Mesenchymal stem cell (in vitro differentiated cells and primary cell): ENCODE measurements around the gene LMO3.

ENCODE experiments used
- DNase-seq: peaks from one replicate; pipeline ENCODE4 v3.0.0-alpha.2; 2013
- H2AFZ ChIP-seq: one replicate; pipeline ENCODE4 v1.6.1; 2013; ENCODE audit warnings: low read depth, mild to moderate bottlenecking, control low read depth, inconsistent platforms, low read length, moderate library complexity
- H2AK5ac ChIP-seq: 2 replicates; pipeline ENCODE4 v1.6.1; 2013; ENCODE audit warnings: low read length, moderate library complexity, mild to moderate bottlenecking, inconsistent platforms; ENCODE audit not compliant: severe bottlenecking
- H2BK120ac ChIP-seq: one replicate; pipeline ENCODE4 v1.6.1; 2013; ENCODE audit warnings: low read depth, mild to moderate bottlenecking, inconsistent platforms, low read length, moderate library complexity
- H2BK12ac ChIP-seq, 2 experiments: one replicate each; pipeline ENCODE4 v1.6.1; 2013; ENCODE audit warnings: inconsistent platforms in 2 of 2, low read length in 2 of 2, mild to moderate bottlenecking in 2 of 2, moderate library complexity in 2 of 2, control low read depth in 1 of 2
- H2BK15ac ChIP-seq: one replicate; pipeline ENCODE4 v1.6.1; 2013; ENCODE audit warnings: mild to moderate bottlenecking, low read depth, inconsistent platforms; ENCODE audit not compliant: poor library complexity, severe bottlenecking
- H2BK5ac ChIP-seq: 2 replicates; pipeline ENCODE4 v1.6.1; 2013; ENCODE audit warnings: low read depth, mild to moderate bottlenecking, low read length, control low read depth, inconsistent platforms; ENCODE audit not compliant: poor library complexity, severe bottlenecking
- H3K14ac ChIP-seq, 2 experiments: one replicate each; pipeline ENCODE4 v1.6.1; 2013; ENCODE audit warnings: inconsistent platforms in 2 of 2, low read length in 2 of 2, control low read depth in 1 of 2, mild to moderate bottlenecking in 1 of 2, moderate library complexity in 1 of 2
- H3K18ac ChIP-seq, 2 experiments: one replicate each; pipeline ENCODE4 v1.6.1; 2013; ENCODE audit warnings: inconsistent platforms in 2 of 2, low read length in 2 of 2, control low read depth in 1 of 2, low read depth in 1 of 2, mild to moderate bottlenecking in 1 of 2
- H3K23ac ChIP-seq, 2 experiments: one replicate each; pipeline ENCODE4 v1.6.1; 2013; ENCODE audit warnings: inconsistent platforms in 2 of 2, low read length in 2 of 2, mild to moderate bottlenecking in 2 of 2, moderate library complexity in 2 of 2, control low read depth in 1 of 2
- H3K27ac ChIP-seq: 2 replicates; pipeline ENCODE4 v1.5.1; 2013; ENCODE audit warnings: mild to moderate bottlenecking, moderate library complexity, low read length, control low read depth, inconsistent platforms; ENCODE audit not compliant: poor library complexity, severe bottlenecking
- H3K27me3 ChIP-seq, 2 experiments: 2 replicates each; pipeline versions ENCODE4 v1.6.1 to v1.7.0; 2013; ENCODE audit warnings: low read length in 2 of 2, mild to moderate bottlenecking in 2 of 2, moderate library complexity in 2 of 2, control low read depth in 1 of 2, inconsistent platforms in 1 of 2; ENCODE audit not compliant: control insufficient read depth in 1 of 2, insufficient read depth in 1 of 2
- H3K36me3 ChIP-seq, 2 experiments: 2 replicates each; pipeline versions ENCODE4 v1.6.1 to v1.7.0; 2013; ENCODE audit warnings: low read length in 2 of 2, control low read depth in 1 of 2, inconsistent platforms in 1 of 2, low read depth in 1 of 2, mild to moderate bottlenecking in 1 of 2; ENCODE audit not compliant: insufficient read depth in 2 of 2, control insufficient read depth in 1 of 2
- H3K4ac ChIP-seq, 2 experiments: one replicate each; pipeline ENCODE4 v1.6.1; 2013; ENCODE audit warnings: inconsistent platforms in 2 of 2, low read length in 2 of 2, mild to moderate bottlenecking in 2 of 2, moderate library complexity in 2 of 2, control low read depth in 1 of 2, low read depth in 1 of 2
- H3K4me1 ChIP-seq: 2 replicates; pipeline ENCODE4 v1.6.1; 2013; ENCODE audit warnings: low read depth, low read length, control low read depth; ENCODE audit not compliant: control insufficient read depth, insufficient read depth
- H3K4me2 ChIP-seq: 2 replicates; pipeline ENCODE4 v1.6.1; 2013; ENCODE audit warnings: low read length, mild to moderate bottlenecking, inconsistent platforms; ENCODE audit not compliant: poor library complexity, severe bottlenecking
- H3K4me3 ChIP-seq, 2 experiments: 2 replicates each; pipeline versions ENCODE4 v1.5.1 to v1.7.0; 2013; ENCODE audit warnings: low read length in 2 of 2, mild to moderate bottlenecking in 2 of 2, control low read depth in 1 of 2, low read depth in 1 of 2; ENCODE audit not compliant: insufficient read depth in 1 of 2
- H3K79me1 ChIP-seq: replicated peaks from 2 replicates; pipeline ENCODE4 v1.6.1; 2013; ENCODE audit warnings: mild to moderate bottlenecking, control low read depth, low read length, inconsistent platforms; ENCODE audit not compliant: poor library complexity, severe bottlenecking
- H3K9ac ChIP-seq: 2 replicates; pipeline ENCODE4 v1.7.0; 2013; ENCODE audit warnings: mild to moderate bottlenecking, low read length, moderate library complexity
- H3K9me3 ChIP-seq: 2 replicates; pipeline ENCODE4 v1.7.0; 2013; ENCODE audit warnings: mild to moderate bottlenecking, low read length; ENCODE audit not compliant: control insufficient read depth
- H4K8ac ChIP-seq: one replicate; pipeline ENCODE4 v1.6.1; 2013; ENCODE audit warnings: inconsistent platforms, mild to moderate bottlenecking, low read length, moderate library complexity
- H4K91ac ChIP-seq: one replicate; pipeline ENCODE4 v1.6.1; 2013; ENCODE audit warnings: mild to moderate bottlenecking, low read length, inconsistent platforms
- WGBS: methylation state at CpG from one replicate; pipeline ENCODE4 v1.1.7; 2013; ENCODE audit warnings: mixed read lengths; 5-methylcytosine and 5-hydroxymethylcytosine counted together

Gene LMO3

DNA sequence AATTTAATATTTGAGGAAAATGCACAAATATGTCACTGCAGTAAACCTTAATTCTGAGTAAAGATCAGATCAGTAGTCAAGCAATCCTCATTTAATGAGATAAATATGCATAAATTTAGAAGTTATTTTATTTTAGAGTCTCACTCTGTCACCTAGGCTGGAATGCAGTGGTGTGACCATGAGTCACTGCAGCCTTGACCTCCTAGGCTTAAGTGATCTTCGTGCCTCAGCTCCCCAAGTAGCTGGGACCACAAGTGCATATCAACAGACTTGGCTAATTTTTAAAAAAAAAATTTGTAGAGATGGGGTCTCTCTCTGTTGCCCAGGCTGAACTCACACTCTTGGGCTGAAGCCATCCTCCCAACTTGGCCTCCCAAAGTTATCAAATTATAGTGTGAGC is 41.3 kb downstream of the LMO3 start:
- Histone ChIP-seq H3K27ac (no peak overlapping the region), H3K23ac (no peak overlapping the region), H3K4ac (no peak overlapping the region), H3K4me2 (no peak overlapping the region), H3K9ac (no peak overlapping the region), H2AFZ (no peak overlapping the region), H3K14ac (no peak overlapping the region), H3K27me3 (no peaks in the 10 kb centered on the region), H2BK5ac (no peak overlapping the region), H2BK120ac (no peak overlapping the region), H4K91ac (no peak overlapping the region), H3K18ac (no peak overlapping the region), H2AK5ac (no peak overlapping the region), H3K4me1 (no peaks in the 10 kb centered on the region), H3K4me3 (no peak overlapping the region), H3K36me3 (no peaks in the 10 kb centered on the region), H4K8ac (no peak overlapping the region), H2BK15ac (no peak overlapping the region), H3K9me3 (no peaks in the 10 kb centered on the region), H3K79me1 (no peaks in the 10 kb centered on the region), H2BK12ac (no peak overlapping the region)
- no peak for DNase-seq
- WGBS, result 57% methylated on average over 1 of the region's 1 CpG

DNA sequence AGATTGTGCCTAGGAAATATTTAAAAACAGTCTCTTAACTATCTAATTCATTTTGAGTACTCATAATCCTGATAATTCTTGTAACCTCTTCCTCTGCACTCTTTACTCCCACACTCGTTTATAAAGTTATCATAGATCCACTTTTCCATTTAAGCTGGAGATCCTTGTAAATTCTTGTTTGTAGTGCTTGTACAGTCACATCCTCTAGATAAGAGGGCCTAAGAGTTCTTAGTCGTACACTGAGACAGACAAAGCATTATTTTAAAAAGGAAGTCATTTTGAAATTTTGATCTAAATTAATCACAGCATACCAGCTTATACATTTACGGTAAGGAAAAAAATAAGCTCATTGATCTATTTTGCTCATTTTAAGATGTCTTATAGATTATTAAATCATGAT is 42.5 kb downstream of the LMO3 start:
- Histone ChIP-seq H3K36me3 (no peaks in the 10 kb centered on the region), H3K27me3 (no peaks in the 10 kb centered on the region), H3K18ac (no peak overlapping the region), H2AFZ (no peak overlapping the region), H3K79me1 (no peaks in the 10 kb centered on the region), H2BK15ac (no peak overlapping the region), H4K91ac (no peak overlapping the region), H2BK5ac (no peak overlapping the region), H2BK120ac (no peak overlapping the region), H3K14ac (no peak overlapping the region), H2AK5ac (no peak overlapping the region), H3K4ac (no peak overlapping the region), H3K23ac (no peak overlapping the region), H3K4me1 (no peaks in the 10 kb centered on the region), H3K4me3 (no peak overlapping the region), H2BK12ac (no peak overlapping the region), H4K8ac (no peak overlapping the region), H3K4me2 (no peak overlapping the region), H3K9me3 (no peaks in the 10 kb centered on the region), H3K9ac (no peak overlapping the region), H3K27ac (no peak overlapping the region)
- no peak for DNase-seq
- 60% methylated on average over 1 of the region's 3 CpGs for WGBS

DNA sequence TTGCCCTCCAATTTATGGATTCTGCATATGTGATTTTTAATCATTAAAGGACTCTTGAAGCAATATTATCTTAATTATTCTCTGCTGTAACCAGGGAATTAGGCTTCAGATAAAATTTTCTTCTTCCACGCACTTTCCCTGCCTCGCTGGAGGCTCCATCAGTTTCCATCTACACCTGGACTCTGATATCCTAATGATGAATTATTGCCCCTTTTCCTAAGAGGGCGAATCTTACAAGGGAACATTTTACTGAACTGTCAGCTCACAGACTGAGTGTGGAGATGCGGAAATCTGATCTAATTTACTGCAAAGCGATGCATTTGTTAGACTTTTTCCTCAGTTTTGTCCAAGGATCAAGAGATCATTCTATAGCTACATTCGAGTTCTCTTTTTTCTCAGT is 43.0 kb downstream of the LMO3 start:
- Histone ChIP-seq H2BK5ac (no peak overlapping the region), H2BK15ac (no peak overlapping the region), H3K27ac (no peak overlapping the region), H3K9me3 (no peaks in the 10 kb centered on the region), H3K9ac (no peak overlapping the region), H3K18ac (no peak overlapping the region), H4K8ac (no peak overlapping the region), H3K27me3 (no peaks in the 10 kb centered on the region), H3K23ac (no peak overlapping the region), H3K79me1 (no peaks in the 10 kb centered on the region), H2AFZ (no peak overlapping the region), H2BK12ac (no peak overlapping the region), H2AK5ac (no peak overlapping the region), H3K4me3 (no peak overlapping the region), H4K91ac (no peak overlapping the region), H3K36me3 (no peaks in the 10 kb centered on the region), H3K14ac (no peak overlapping the region), H2BK120ac (no peak overlapping the region), H3K4ac (no peak overlapping the region), H3K4me2 (no peak overlapping the region), H3K4me1 (no peaks in the 10 kb centered on the region)
- DNase-seq, result no peak
- WGBS, result 97% methylated on average over 6 of the region's 6 CpGs

- no peak overlapping the region for H3K4me2 ChIP-seq
- no peak overlapping the region for H3K14ac ChIP-seq
- H2BK12ac ChIP-seq, result no peak overlapping the region
- H3K4ac ChIP-seq, result no peak overlapping the region
- H3K9ac ChIP-seq, result no peak overlapping the region
- H3K23ac ChIP-seq, result no peak overlapping the region
- H3K36me3 ChIP-seq, result no peaks in the 10 kb centered on the region
- H3K27ac ChIP-seq, result no peak overlapping the region
- H2BK5ac ChIP-seq, result no peak overlapping the region
- H2AFZ ChIP-seq, result no peak overlapping the region
- no peaks in the 10 kb centered on the region for H3K9me3 ChIP-seq
- DNase-seq, result no peak
- H3K79me1 ChIP-seq, result no peaks in the 10 kb centered on the region
- no peak overlapping the region for H2AK5ac ChIP-seq
- no peak overlapping the region for H3K18ac ChIP-seq
- H3K4me3 ChIP-seq, result no peak overlapping the region
- H4K91ac ChIP-seq, result no peak overlapping the region
- no peaks in the 10 kb centered on the region for H3K27me3 ChIP-seq
- H3K4me1 ChIP-seq, result no peaks in the 10 kb centered on the region
- H2BK15ac ChIP-seq, result no peak overlapping the region
- H2BK120ac ChIP-seq, result no peak overlapping the region
- no peak overlapping the region for H4K8ac ChIP-seq
- 95% methylated on average over 3 of the region's 3 CpGs for WGBS
These were observed 43.5 kb downstream of the LMO3 start for GRCh38 chr12:16562435-16562834.
